H9 (cell line): ENCODE measurements around the gene SLC1A5. TPM values are rescaled to one million over a fixed set of nuclear protein-coding genes. Genes with fewer than 3 reads are reported as not detected.

Source experiments
- DNase-seq: peaks from one replicate; pipeline ENCODE4 v3.0.0-alpha.2; 2017
- H2AFZ ChIP-seq: one replicate; pipeline ENCODE4 v1.6.1; 2013; ENCODE audit warnings: mild to moderate bottlenecking, low read length, control low read depth, moderate library complexity
- H2AK5ac ChIP-seq: 2 replicates; pipeline ENCODE4 v1.6.1; 2013; ENCODE audit warnings: low read length, control low read depth, mixed read lengths; ENCODE audit not compliant: insufficient read length
- H2BK120ac ChIP-seq: one replicate; pipeline ENCODE4 v1.6.1; 2013; ENCODE audit warnings: low read depth, mild to moderate bottlenecking, low read length, control low read depth, inconsistent platforms; ENCODE audit not compliant: poor library complexity, severe bottlenecking
- H2BK12ac ChIP-seq: 2 replicates; pipeline ENCODE4 v1.6.1; 2013; ENCODE audit warnings: low read length, control low read depth, mixed read lengths, low read depth; ENCODE audit not compliant: insufficient read length
- H2BK15ac ChIP-seq: 2 replicates; pipeline ENCODE4 v1.6.1; 2013; ENCODE audit warnings: low read depth, low read length, control low read depth
- H2BK20ac ChIP-seq: one replicate; pipeline ENCODE4 v1.6.1; 2013; ENCODE audit warnings: low read depth, mild to moderate bottlenecking, low read length, control low read depth, inconsistent platforms; ENCODE audit not compliant: poor library complexity, severe bottlenecking
- H2BK5ac ChIP-seq: 2 replicates; pipeline ENCODE4 v1.6.1; 2013; ENCODE audit warnings: low read length, control low read depth, mixed read lengths; ENCODE audit not compliant: insufficient read length
- H3K14ac ChIP-seq: 2 replicates; pipeline ENCODE4 v1.6.1; 2013; ENCODE audit warnings: low read length, control low read depth; ENCODE audit not compliant: insufficient read depth
- H3K18ac ChIP-seq: 2 replicates; pipeline ENCODE4 v1.6.1; 2013; ENCODE audit warnings: low read depth, mild to moderate bottlenecking, mixed read lengths, low read length, control low read depth; ENCODE audit not compliant: insufficient read length
- H3K23ac ChIP-seq: 2 replicates; pipeline ENCODE4 v1.6.1; 2013; ENCODE audit warnings: low read length, control low read depth, mixed read lengths, low read depth; ENCODE audit not compliant: insufficient read length
- H3K23me2 ChIP-seq: 2 replicates; pipeline ENCODE4 v1.6.1; 2013; ENCODE audit warnings: low read depth, mild to moderate bottlenecking, mixed read lengths, low read length, control low read depth; ENCODE audit not compliant: insufficient read length, poor library complexity, severe bottlenecking
- H3K27ac ChIP-seq: 2 replicates; pipeline ENCODE4 v1.5.1; 2013; ENCODE audit warnings: low read length, control low read depth, mixed read lengths, low read depth; ENCODE audit not compliant: insufficient read length
- H3K27me3 ChIP-seq: 2 replicates; pipeline ENCODE4 v1.6.1; 2013; ENCODE audit warnings: low read length, control low read depth, inconsistent platforms; ENCODE audit not compliant: insufficient read depth
- H3K4ac ChIP-seq: 2 replicates; pipeline ENCODE4 v1.6.1; 2013; ENCODE audit warnings: low read depth, mild to moderate bottlenecking, control low read depth, inconsistent platforms, low read length, moderate library complexity
- H3K4me1 ChIP-seq: 2 replicates; pipeline ENCODE4 v1.6.1; 2013; ENCODE audit warnings: low read length, control low read depth, inconsistent platforms; ENCODE audit not compliant: insufficient read depth
- H3K4me2 ChIP-seq: 2 replicates; pipeline ENCODE4 v1.6.1; 2013; ENCODE audit warnings: low read length, control low read depth, mixed read lengths; ENCODE audit not compliant: insufficient read length, insufficient read depth
- H3K56ac ChIP-seq: 2 replicates; pipeline ENCODE4 v1.6.1; 2013; ENCODE audit warnings: low read depth, mild to moderate bottlenecking, mixed read lengths, low read length, control low read depth; ENCODE audit not compliant: insufficient read length
- H3K79me1 ChIP-seq: 2 replicates; pipeline ENCODE4 v1.6.1; 2013; ENCODE audit warnings: low read depth, mild to moderate bottlenecking, moderate library complexity, low read length, control low read depth, inconsistent platforms; ENCODE audit not compliant: insufficient read depth, poor library complexity, severe bottlenecking
- H3K79me2 ChIP-seq: 2 replicates; pipeline ENCODE4 v1.6.1; 2013; ENCODE audit warnings: low read length, control low read depth, inconsistent platforms; ENCODE audit not compliant: insufficient read depth
- H3K9ac ChIP-seq: 2 replicates; pipeline ENCODE4 v1.6.1; 2013; ENCODE audit warnings: low read length, control low read depth, mixed read lengths; ENCODE audit not compliant: insufficient read length; ENCODE audit errors: extremely low read depth
- H3K9me3 ChIP-seq: one replicate; pipeline ENCODE4 v1.6.1; 2013; ENCODE audit warnings: low read depth, low read length, inconsistent platforms; ENCODE audit not compliant: control insufficient read depth
- H3T11ph ChIP-seq: one replicate; pipeline ENCODE4 v1.6.1; 2013; ENCODE audit warnings: mild to moderate bottlenecking, low read length, control low read depth, inconsistent platforms
- H4K20me1 ChIP-seq: one replicate; pipeline ENCODE4 v1.6.1; 2013; ENCODE audit not compliant: control insufficient read depth, insufficient read length, insufficient read depth
- H4K5ac ChIP-seq: 2 replicates; pipeline ENCODE4 v1.6.1; 2013; ENCODE audit warnings: low read depth, mild to moderate bottlenecking, mixed read lengths, low read length, control low read depth; ENCODE audit not compliant: insufficient read length
- H4K8ac ChIP-seq: replicated peaks from 2 replicates; pipeline ENCODE4 v1.6.1; 2013; ENCODE audit warnings: low read length, control low read depth, mixed read lengths, low read depth; ENCODE audit not compliant: insufficient read length
- H4K91ac ChIP-seq: 2 replicates; pipeline ENCODE4 v1.6.1; 2013; ENCODE audit warnings: low read depth, mild to moderate bottlenecking, moderate library complexity, mixed read lengths, low read length, control low read depth; ENCODE audit not compliant: insufficient read length
- H3K27ac Mint-ChIP-seq, 3 experiments: 2 replicates in 2 of 3; 3 replicates in 1 of 3; pipeline ENCODE4 v1.8.0; 2020 to 2021; ENCODE audit warnings: mixed read lengths in 3 of 3, mild to moderate bottlenecking in 1 of 3, moderate library complexity in 1 of 3
- H3K27me3 Mint-ChIP-seq: 2 replicates; pipeline ENCODE4 v1.8.0; 2021; ENCODE audit warnings: low read depth, mild to moderate bottlenecking, moderate library complexity, mixed read lengths
- H3K36me3 Mint-ChIP-seq, 3 experiments: 2 replicates in 2 of 3; 3 replicates in 1 of 3; pipeline ENCODE4 v1.8.0; 2020 to 2021; ENCODE audit warnings: low read depth in 3 of 3, mixed read lengths in 3 of 3; ENCODE audit not compliant: insufficient read depth in 1 of 3
- H3K4me1 Mint-ChIP-seq, 2 experiments: 2 replicates each; pipeline ENCODE4 v1.8.0; 2020; ENCODE audit warnings: mixed read lengths in 2 of 2
- H3K4me3 Mint-ChIP-seq, 2 experiments: 2 replicates in 1 of 2; 3 replicates in 1 of 2; pipeline ENCODE4 v1.8.0; 2020 to 2021; ENCODE audit warnings: mild to moderate bottlenecking in 2 of 2, mixed read lengths in 2 of 2, moderate library complexity in 1 of 2
- H3K9me3 Mint-ChIP-seq, 2 experiments: 2 replicates in 1 of 2; 3 replicates in 1 of 2; pipeline ENCODE4 v1.8.0; 2020; ENCODE audit warnings: mild to moderate bottlenecking in 2 of 2, mixed read lengths in 2 of 2, moderate library complexity in 1 of 2
- WGBS: extraction: QIAGEN DNeasy Blood & Tissue Kit; methylation state at CpG from one replicate; pipeline ENCODE4 v1.1.7; 2013; ENCODE audit warnings: missing lambda C conversion rate, low lambda C conversion rate, mixed read lengths; ENCODE audit not compliant: insufficient read length; ENCODE audit errors: extremely low coverage; 5-methylcytosine and 5-hydroxymethylcytosine counted together
- total RNA-seq: library from RNA; stranded (reverse); gene quantifications from 2 replicates; pipeline ENCODE4 v1.2.1, GENCODE V29; 2021
- TF ChIP-seq, protein P1 (sequence below): fragments of 200-600 bp; sonication (generic); conservative IDR thresholded peaks from 3 replicates; pipeline ENCODE4 v1.8.0; 2021; ENCODE audit warnings: antibody characterized with exemption, mild to moderate bottlenecking

The SLC1A5 gene
- total RNA-seq, 1 experiment from 2014 or later: 258 TPM

DNA sequence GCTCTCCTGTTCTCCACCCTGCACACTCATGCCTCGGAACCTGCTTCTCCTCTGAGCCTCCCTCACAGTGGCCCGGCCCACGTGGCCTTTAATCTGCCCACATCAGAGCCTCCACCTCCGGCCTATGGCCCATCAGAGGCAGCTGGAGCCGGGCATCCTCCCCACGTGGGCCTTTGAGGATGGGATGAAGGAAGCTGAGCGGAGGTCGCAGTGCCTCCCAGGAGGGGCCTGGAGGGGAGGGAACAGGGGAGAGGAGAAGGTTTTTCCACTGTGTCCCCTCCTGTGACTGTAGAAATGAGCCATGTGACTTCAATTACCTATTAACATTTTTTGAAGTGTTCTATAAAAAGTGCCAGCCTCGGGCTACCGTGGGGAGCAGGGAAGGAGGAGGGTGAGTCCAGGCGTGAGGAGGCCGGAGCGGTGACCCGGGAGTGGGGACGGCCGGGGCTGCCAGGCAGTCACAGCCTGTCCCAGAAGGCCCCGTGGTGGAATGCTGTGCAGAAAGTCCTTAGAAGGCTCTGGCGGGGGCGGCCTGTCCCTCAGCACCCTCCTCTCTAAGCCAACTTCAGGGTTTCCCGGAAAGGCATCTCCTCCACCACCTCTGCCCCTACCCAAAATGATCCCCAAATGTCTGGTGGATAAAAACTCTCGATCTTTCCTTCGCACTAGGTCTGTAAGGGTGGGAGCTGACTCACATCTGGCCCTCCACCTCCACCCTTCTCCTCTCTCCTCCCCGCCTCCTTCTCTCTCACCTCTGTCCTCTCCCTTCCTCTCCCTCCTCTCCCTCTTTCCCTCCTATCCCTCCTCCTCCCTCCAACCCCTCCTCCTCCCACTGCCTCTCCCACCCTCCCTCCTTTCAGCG, 24.8 kb upstream of the SLC1A5 start:
- no peak overlapping the region for H3K56ac ChIP-seq
- H2BK15ac ChIP-seq: no peak overlapping the region
- H3K9ac ChIP-seq: no peak overlapping the region
- H3K18ac ChIP-seq: no peak overlapping the region
- H4K8ac ChIP-seq: no peak overlapping the region
- no peaks in the 10 kb centered on the region for H3K27me3 ChIP-seq
- Mint-ChIP-seq H3K27me3 (peaks cover 2% of the 10 kb centered on the region; the same call in 1 of the 2 replicates), H3K4me1 (peaks cover 4 to 12% of the 10 kb centered on the region in 2 experiments; a peak in 3 of 4 replicates), H3K27ac (no peak overlapping the region), H3K36me3 (no peaks in the 10 kb centered on the region), H3K4me3 (no peak overlapping the region; a peak in 1 of 5 replicates), H3K9me3 (no peaks in the 10 kb centered on the region)
- no peak overlapping the region for H2BK5ac ChIP-seq
- H3K79me2 ChIP-seq: no peaks in the 10 kb centered on the region
- no peaks in the 10 kb centered on the region for H3K79me1 ChIP-seq
- no peaks in the 10 kb centered on the region for H3K9me3 ChIP-seq
- TF ChIP-seq, protein P1, sequence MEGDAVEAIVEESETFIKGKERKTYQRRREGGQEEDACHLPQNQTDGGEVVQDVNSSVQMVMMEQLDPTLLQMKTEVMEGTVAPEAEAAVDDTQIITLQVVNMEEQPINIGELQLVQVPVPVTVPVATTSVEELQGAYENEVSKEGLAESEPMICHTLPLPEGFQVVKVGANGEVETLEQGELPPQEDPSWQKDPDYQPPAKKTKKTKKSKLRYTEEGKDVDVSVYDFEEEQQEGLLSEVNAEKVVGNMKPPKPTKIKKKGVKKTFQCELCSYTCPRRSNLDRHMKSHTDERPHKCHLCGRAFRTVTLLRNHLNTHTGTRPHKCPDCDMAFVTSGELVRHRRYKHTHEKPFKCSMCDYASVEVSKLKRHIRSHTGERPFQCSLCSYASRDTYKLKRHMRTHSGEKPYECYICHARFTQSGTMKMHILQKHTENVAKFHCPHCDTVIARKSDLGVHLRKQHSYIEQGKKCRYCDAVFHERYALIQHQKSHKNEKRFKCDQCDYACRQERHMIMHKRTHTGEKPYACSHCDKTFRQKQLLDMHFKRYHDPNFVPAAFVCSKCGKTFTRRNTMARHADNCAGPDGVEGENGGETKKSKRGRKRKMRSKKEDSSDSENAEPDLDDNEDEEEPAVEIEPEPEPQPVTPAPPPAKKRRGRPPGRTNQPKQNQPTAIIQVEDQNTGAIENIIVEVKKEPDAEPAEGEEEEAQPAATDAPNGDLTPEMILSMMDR: no peak
- no peak overlapping the region for H2AFZ ChIP-seq
- H3T11ph ChIP-seq: no peak overlapping the region
- H2AK5ac ChIP-seq: no peak overlapping the region
- no peak overlapping the region for H3K4ac ChIP-seq
- H2BK20ac ChIP-seq: no peak overlapping the region
- no peak for DNase-seq
- no peak overlapping the region for H3K4me2 ChIP-seq
- H4K91ac ChIP-seq: no peak overlapping the region
- H3K14ac ChIP-seq: no peak overlapping the region
- H4K20me1 ChIP-seq: no peaks in the 10 kb centered on the region
- no peaks in the 10 kb centered on the region for H3K23me2 ChIP-seq
- H2BK12ac ChIP-seq: no peak overlapping the region
- no CpG with 5 or more reads among the region's 24 CpGs for WGBS
- H3K27ac ChIP-seq: no peak overlapping the region
- no peak overlapping the region for H3K23ac ChIP-seq
- no peak overlapping the region for H4K5ac ChIP-seq
- H3K4me1 ChIP-seq: no peaks in the 10 kb centered on the region
- H2BK120ac ChIP-seq: no peak overlapping the region
